Fibroblast of lung (primary cell): ENCODE results near the gene MRPL37.

Experiments
- EZH2 ChIP-seq: IDR thresholded peaks from 2 replicates; pipeline ENCODE4 v1.5.1; 2012; ENCODE audit warnings: low read length, control low read depth, mild to moderate bottlenecking; ENCODE audit errors: missing control alignments
- TF ChIP-seq, protein P1 (sequence below), 2 donors: IDR thresholded peaks in 1 of 2; conservative IDR thresholded peaks in 1 of 2; 1 replicate in 1 of 2; 2 replicates in 1 of 2; pipeline ENCODE4 v1.5.1; 2011 to 2012; ENCODE audit warnings: low read length in 2 of 2, control low read depth in 1 of 2, inconsistent platforms in 1 of 2, low read depth in 1 of 2, mild to moderate bottlenecking in 1 of 2

- TF ChIP-seq, protein P1, sequence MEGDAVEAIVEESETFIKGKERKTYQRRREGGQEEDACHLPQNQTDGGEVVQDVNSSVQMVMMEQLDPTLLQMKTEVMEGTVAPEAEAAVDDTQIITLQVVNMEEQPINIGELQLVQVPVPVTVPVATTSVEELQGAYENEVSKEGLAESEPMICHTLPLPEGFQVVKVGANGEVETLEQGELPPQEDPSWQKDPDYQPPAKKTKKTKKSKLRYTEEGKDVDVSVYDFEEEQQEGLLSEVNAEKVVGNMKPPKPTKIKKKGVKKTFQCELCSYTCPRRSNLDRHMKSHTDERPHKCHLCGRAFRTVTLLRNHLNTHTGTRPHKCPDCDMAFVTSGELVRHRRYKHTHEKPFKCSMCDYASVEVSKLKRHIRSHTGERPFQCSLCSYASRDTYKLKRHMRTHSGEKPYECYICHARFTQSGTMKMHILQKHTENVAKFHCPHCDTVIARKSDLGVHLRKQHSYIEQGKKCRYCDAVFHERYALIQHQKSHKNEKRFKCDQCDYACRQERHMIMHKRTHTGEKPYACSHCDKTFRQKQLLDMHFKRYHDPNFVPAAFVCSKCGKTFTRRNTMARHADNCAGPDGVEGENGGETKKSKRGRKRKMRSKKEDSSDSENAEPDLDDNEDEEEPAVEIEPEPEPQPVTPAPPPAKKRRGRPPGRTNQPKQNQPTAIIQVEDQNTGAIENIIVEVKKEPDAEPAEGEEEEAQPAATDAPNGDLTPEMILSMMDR (conservative IDR thresholded peaks at IDR 0.05 in 1 of 2, IDR thresholded peaks at IDR 0.05 in 1 of 2; ENCODE audit: low read depth in 1 of 2, low read length in 2 of 2) = no peak
- TF ChIP-seq EZH2 = no peak
Measured at GRCh38 chr1:54227891-54228310, 27.9 kb downstream of the MRPL37 start.
